Dermis lymphatic vessel endothelial cell (primary cell): Measurements from ENCODE around the gene HP. TPM values are rescaled to one million over a fixed set of nuclear protein-coding genes. Genes with fewer than 3 reads are reported as not detected.

ENCODE experiments used
- total RNA-seq: library from RNA; depleted of rRNA; stranded (reverse); fragments of >200 nt; gene quantifications from 2 replicates; pipeline ENCODE4 v1.2.1, GENCODE V29; 2014

HP gene
- total RNA-seq, result not detected in 2 replicates

DNA sequence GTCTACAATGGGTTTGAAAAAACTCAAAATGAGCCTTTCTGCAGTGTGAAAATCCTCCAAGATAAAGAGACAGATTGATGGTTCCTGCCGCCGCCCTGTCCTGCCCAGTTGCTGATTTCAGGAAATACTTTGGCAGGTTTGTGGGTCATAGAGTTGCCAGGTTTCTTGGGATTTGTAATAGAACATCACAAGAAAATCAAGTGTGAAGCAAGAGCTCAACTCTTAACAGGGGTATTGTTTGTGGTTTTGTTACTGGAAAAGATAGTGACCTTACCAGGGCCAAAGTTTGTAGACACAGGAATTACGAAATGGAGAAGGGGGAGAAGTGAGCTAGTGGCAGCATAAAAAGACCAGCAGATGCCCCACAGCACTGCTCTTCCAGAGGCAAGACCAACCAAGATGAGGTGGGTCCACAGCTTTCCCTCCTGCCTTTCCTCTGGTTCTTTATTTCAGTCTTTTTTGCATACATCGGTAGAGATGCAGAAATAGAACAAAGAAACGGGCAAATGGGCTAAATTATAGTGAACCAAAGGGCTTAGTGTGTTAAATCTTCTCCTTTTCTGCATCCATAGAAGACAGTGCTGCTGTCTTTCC lies at the start of gene HP:
HP (plus strand) TSS at position 252 of the 594 bp plus-strand sequence; CDS start at position 400, 148 bp downstream.

GRCh38 chr16:72008424-72009216 lies 45.7 kb upstream of the HP start, which contains the start of gene DHODH:
Gene DHODH, plus strand, starts transcription at chr16:72008744. Its CDS starts 21 bp downstream, at chr16:72008765.

GRCh38 chr16:72093448-72094265 lies 39.4 kb downstream of the HP start, which contains the start of the genes DHX38 and TXNL4B:
Gene DHX38, plus strand, starts transcription at chr16:72093847. Its CDS starts 2,311 bp downstream, at chr16:72096158.
Gene TXNL4B, minus strand, starts transcription at chr16:72093620. Its CDS starts 2,871 bp downstream, at chr16:72090749.

Other genes starting within 250 kb of the HP start
- gene AP1G1, start 245.7 kb upstream of the HP start, total RNA-seq, result 48.9 and 54.7 TPM in 2 replicates
- gene ATXN1L, start 208.5 kb upstream of the HP start, total RNA-seq, result 16.4 and 16.6 TPM in 2 replicates
- 7.2 and 8.0 TPM in 2 replicates for gene ZNF821, start 170.3 kb upstream of the HP start, total RNA-seq
- gene IST1, start 159.0 kb upstream of the HP start, total RNA-seq, result 151 and 189 TPM in 2 replicates
- gene PKD1L3, start 54.1 kb upstream of the HP start, total RNA-seq, result under 0.01 TPM in 1 of 2 replicates, not detected in the other
- gene DHODH, start 45.8 kb upstream of the HP start, total RNA-seq, result 2.5 and 3.9 TPM in 2 replicates
- not detected in 2 replicates for gene HPR, start 8.7 kb downstream of the HP start, total RNA-seq
- gene TXNL4B, start 39.1 kb downstream of the HP start, total RNA-seq, result 4.9 and 9.8 TPM in 2 replicates
- gene DHX38, start 39.3 kb downstream of the HP start, total RNA-seq, result 89.2 and 98.2 TPM in 2 replicates
- under 0.01 and 0.11 TPM in 2 replicates for gene PMFBP1, start 117.7 kb downstream of the HP start, total RNA-seq